HEK293 (cell line): Measurements from ENCODE around the gene ANKRD6.

ENCODE experiments used
- CTCF ChIA-PET: fragments of 350-600 bp; formaldehyde crosslinking; extraction: SDS; loops from one replicate; lab custom pipeline; 2021; ENCODE audit warnings: antibody characterized with exemption; lab: Yijun Ruan, JAX
- POLR2A ChIA-PET: fragments of 300-600 bp; formaldehyde crosslinking; extraction: SDS; loops from one replicate; lab custom pipeline; 2020; ENCODE audit warnings: antibody characterized with exemption, inconsistent platforms; lab: Yijun Ruan, JAX
- H3K27ac ChIP-seq: fragments of 200-500 bp; sonication (Bioruptor generic); 2 replicates; pipeline ENCODE4 v1.5.1; 2014; ENCODE audit warnings: low read depth, low read length, control low read depth, inconsistent platforms; ENCODE audit errors: extremely low read depth
- H3K36me3 ChIP-seq, 2 experiments: fragments of 200-500 bp in 1 of 2; sonication (Bioruptor generic) in 1 of 2; 1 replicate in 1 of 2; 2 replicates in 1 of 2; pipeline ENCODE4 v1.5.1; 2014 to 2017; ENCODE audit warnings: inconsistent platforms in 2 of 2, low read length in 2 of 2; ENCODE audit not compliant: control insufficient read depth in 2 of 2, insufficient read depth in 1 of 2
- H3K4me1 ChIP-seq: fragments of 200-500 bp; sonication (Bioruptor generic); 2 replicates; pipeline ENCODE4 v1.5.1; 2014; ENCODE audit warnings: mild to moderate bottlenecking, low read length, inconsistent platforms; ENCODE audit not compliant: control insufficient read depth, insufficient read depth
- H3K4me3 ChIP-seq: 2 replicates; pipeline ENCODE4 v1.5.1; 2011; ENCODE audit warnings: low read depth, mild to moderate bottlenecking, control low read depth, low read length, moderate library complexity
- H3K9me3 ChIP-seq: fragments of 200-500 bp; sonication (Bioruptor generic); 2 replicates; pipeline ENCODE4 v1.5.1; 2014; ENCODE audit warnings: low read depth, low read length, inconsistent platforms; ENCODE audit not compliant: control insufficient read depth, insufficient read depth
- HIC1 ChIP-seq: fragments of 450-650 bp; formaldehyde crosslinking; IDR thresholded peaks from 2 replicates; pipeline ENCODE4 v1.5.1; 2016; ENCODE audit warnings: missing biosample characterization, missing genetic modification characterization
- IKZF3 ChIP-seq: fragments of 450-650 bp; IDR thresholded peaks from 2 replicates; pipeline ENCODE4 v1.5.0; 2018; ENCODE audit warnings: missing biosample characterization, mild to moderate bottlenecking, missing genetic modification characterization, moderate library complexity
- KLF16 ChIP-seq: fragments of 450-650 bp; formaldehyde crosslinking; IDR thresholded peaks from 2 replicates; pipeline ENCODE4 v1.5.1; 2017; ENCODE audit warnings: missing biosample characterization, missing genetic modification characterization
- KLF8 ChIP-seq: fragments of 450-650 bp; formaldehyde crosslinking; IDR thresholded peaks from 2 replicates; pipeline ENCODE4 v1.5.1; 2016; ENCODE audit warnings: missing biosample characterization, missing genetic modification characterization
- KLF9 ChIP-seq: fragments of 450-650 bp; formaldehyde crosslinking; IDR thresholded peaks from 2 replicates; pipeline ENCODE4 v1.5.1; 2016; ENCODE audit warnings: missing biosample characterization, missing genetic modification characterization, low read depth
- RBAK ChIP-seq: fragments of 450-650 bp; formaldehyde crosslinking; IDR thresholded peaks from 2 replicates; pipeline ENCODE4 v1.5.1; 2016; ENCODE audit warnings: missing biosample characterization, missing genetic modification characterization
- SCRT1 ChIP-seq: fragments of 450-650 bp; formaldehyde crosslinking; IDR thresholded peaks from 2 replicates; pipeline ENCODE4 v1.5.1; 2016; ENCODE audit warnings: missing biosample characterization, missing genetic modification characterization, borderline replicate concordance
- SCRT2 ChIP-seq: fragments of 450-650 bp; formaldehyde crosslinking; IDR thresholded peaks from 2 replicates; pipeline ENCODE4 v1.5.1; 2016; ENCODE audit warnings: missing biosample characterization, missing genetic modification characterization
- TRIM28 ChIP-seq: IDR thresholded peaks from 2 replicates; pipeline ENCODE4 v1.6.1; 2011; ENCODE audit warnings: low read length, control low read depth, borderline replicate concordance
- ZFP3 ChIP-seq: fragments of 450-650 bp; formaldehyde crosslinking; IDR thresholded peaks from 2 replicates; pipeline ENCODE4 v1.5.1; 2016; ENCODE audit warnings: low read depth, missing biosample characterization, missing genetic modification characterization
- ZFP41 ChIP-seq: fragments of 450-650 bp; formaldehyde crosslinking; IDR thresholded peaks from 2 replicates; pipeline ENCODE4 v1.5.1; 2016; ENCODE audit warnings: missing biosample characterization, missing genetic modification characterization, borderline replicate concordance
- ZNF155 ChIP-seq: fragments of 450-650 bp; formaldehyde crosslinking; IDR thresholded peaks from 2 replicates; pipeline ENCODE4 v1.5.1; 2016; ENCODE audit warnings: missing biosample characterization, missing genetic modification characterization
- ZNF169 ChIP-seq: fragments of 450-650 bp; formaldehyde crosslinking; IDR thresholded peaks from 2 replicates; pipeline ENCODE4 v1.5.1; 2016; ENCODE audit warnings: missing biosample characterization, missing genetic modification characterization
- ZNF18 ChIP-seq: fragments of 450-650 bp; formaldehyde crosslinking; IDR thresholded peaks from 2 replicates; pipeline ENCODE4 v1.5.1; 2016; ENCODE audit warnings: missing biosample characterization, missing genetic modification characterization
- ZNF24 ChIP-seq: fragments of 450-650 bp; formaldehyde crosslinking; IDR thresholded peaks from 2 replicates; pipeline ENCODE4 v1.5.1; 2016; ENCODE audit warnings: missing biosample characterization, missing genetic modification characterization
- ZNF302 ChIP-seq: fragments of 450-650 bp; formaldehyde crosslinking; IDR thresholded peaks from 2 replicates; pipeline ENCODE4 v1.5.1; 2016; ENCODE audit warnings: missing biosample characterization, missing genetic modification characterization, low read depth
- ZNF341 ChIP-seq: fragments of 450-650 bp; formaldehyde crosslinking; IDR thresholded peaks from 2 replicates; pipeline ENCODE4; 2016; ENCODE audit warnings: low read depth, missing biosample characterization, missing genetic modification characterization
- ZNF423 ChIP-seq: fragments of 450-650 bp; formaldehyde crosslinking; IDR thresholded peaks from 2 replicates; pipeline ENCODE4 v1.5.1; 2016; ENCODE audit warnings: missing biosample characterization, missing genetic modification characterization
- ZNF513 ChIP-seq: fragments of 450-650 bp; IDR thresholded peaks from 2 replicates; pipeline ENCODE4 v1.5.1; 2018; ENCODE audit warnings: missing biosample characterization, missing genetic modification characterization
- ZNF529 ChIP-seq: fragments of 450-650 bp; formaldehyde crosslinking; IDR thresholded peaks from 2 replicates; pipeline ENCODE4 v1.5.1; 2017; ENCODE audit warnings: missing genetic modification characterization, missing biosample characterization; ENCODE audit not compliant: insufficient replicate concordance
- ZNF530 ChIP-seq: fragments of 450-650 bp; formaldehyde crosslinking; IDR thresholded peaks from 2 replicates; pipeline ENCODE4 v1.5.1; 2016; ENCODE audit warnings: low read depth, missing biosample characterization, missing genetic modification characterization
- ZNF548 ChIP-seq: fragments of 450-650 bp; formaldehyde crosslinking; IDR thresholded peaks from 2 replicates; pipeline ENCODE4 v1.5.1; 2016; ENCODE audit warnings: missing biosample characterization, missing genetic modification characterization
- ZNF621 ChIP-seq: fragments of 450-650 bp; formaldehyde crosslinking; IDR thresholded peaks from 2 replicates; pipeline ENCODE4 v1.5.1; 2017; ENCODE audit warnings: missing biosample characterization, missing genetic modification characterization
- ZNF704 ChIP-seq: fragments of 450-650 bp; formaldehyde crosslinking; IDR thresholded peaks from 2 replicates; pipeline ENCODE4 v1.5.1; 2016; ENCODE audit warnings: missing biosample characterization, missing genetic modification characterization
- ZNF747 ChIP-seq: fragments of 450-650 bp; formaldehyde crosslinking; IDR thresholded peaks from 2 replicates; pipeline ENCODE4 v1.5.1; 2016; ENCODE audit warnings: missing biosample characterization, missing genetic modification characterization
- ZNF776 ChIP-seq: fragments of 450-650 bp; formaldehyde crosslinking; IDR thresholded peaks from 2 replicates; pipeline ENCODE4 v1.5.0; 2017; ENCODE audit warnings: missing biosample characterization, missing genetic modification characterization, borderline replicate concordance
- ZSCAN4 ChIP-seq: fragments of 450-650 bp; formaldehyde crosslinking; IDR thresholded peaks from 2 replicates; pipeline ENCODE4 v1.5.1; 2017; ENCODE audit warnings: missing biosample characterization, missing genetic modification characterization

Gene ANKRD6

GRCh38 chr6:89412071-89413005, 20.6 kb upstream of the ANKRD6 start, which contains the start of gene RRAGD (continued):
- TF ChIP-seq ZNF513 (tag by site-specific recombination) (no peak), KLF8 (tag by site-specific recombination) (0 out of 2 replicates have a peak, but pooled peaks have one; percentile 45), HIC1 (tag by site-specific recombination) (no peak; the same call in 1 of the 2 replicates), ZNF169 (tag by site-specific recombination) (no peak), ZNF747 (tag by site-specific recombination) (no peak), ZFP41 (no peak), KLF9 (tag by site-specific recombination) (peak; percentile 63), ZNF24 (no peak; the same call in 1 of the 2 replicates), ZNF529 (tag by site-specific recombination) (no peak), ZNF530 (tag by site-specific recombination) (no peak), IKZF3 (tag by site-specific recombination) (0 out of 2 replicates have a peak, but pooled peaks have one; percentile 44)
- TF ChIP-seq, all 188 proteins: peak for 55

- Histone ChIP-seq H3K4me1 (peaks cover 14% of the 10 kb centered on the region), H3K4me3 (no peak overlapping the region; the same call in 1 of the 2 replicates), H3K9me3 (no peaks in the 10 kb centered on the region), H3K36me3 (no peaks in the 10 kb centered on the region), H3K27ac (peak overlapping the region; percentile 83)
- CTCF ChIA-PET = interaction anchor here (1.0 to 2.2 kb wide), 5 partner anchors 19 to 196 kb away, joined by 3 to 14 read pairs (median 6); partner anchors contain the start of gene ANKRD6
- POLR2A ChIA-PET = interaction anchor here (0.6 to 1.3 kb wide), 2 partner anchors 63 to 333 kb away, joined by 3 read pairs; partner anchors contain the start of gene PNRC1
- TF ChIP-seq ZFP3 (tag by site-specific recombination) (no peak), ZNF776 (tag by site-specific recombination) (no peak), TRIM28 (no peak), ZNF548 (tag by site-specific recombination) (no peak), SCRT2 (peak; percentile 85), ZNF704 (tag by site-specific recombination) (no peak), RBAK (tag by site-specific recombination) (no peak), ZSCAN4 (tag by site-specific recombination) (no peak), ZNF155 (tag by site-specific recombination) (no peak), ZNF621 (tag by site-specific recombination) (no peak), ZNF302 (no peak), SCRT1 (tag by site-specific recombination) (peak; percentile 65; the same call in 1 of the 2 replicates), ZNF341 (tag by site-specific recombination) (peak; percentile 58; the same call in 1 of the 2 replicates), KLF16 (tag by site-specific recombination) (no peak), ZNF423 (tag by site-specific recombination) (0 out of 2 replicates have a peak, but pooled peaks have one; percentile 34), ZNF18 (tag by site-specific recombination) (no peak)
Measured at GRCh38 chr6:89413006-89413400, 19.9 kb upstream of the ANKRD6 start.
